ENCODE results near the gene WARS2.

DNA sequence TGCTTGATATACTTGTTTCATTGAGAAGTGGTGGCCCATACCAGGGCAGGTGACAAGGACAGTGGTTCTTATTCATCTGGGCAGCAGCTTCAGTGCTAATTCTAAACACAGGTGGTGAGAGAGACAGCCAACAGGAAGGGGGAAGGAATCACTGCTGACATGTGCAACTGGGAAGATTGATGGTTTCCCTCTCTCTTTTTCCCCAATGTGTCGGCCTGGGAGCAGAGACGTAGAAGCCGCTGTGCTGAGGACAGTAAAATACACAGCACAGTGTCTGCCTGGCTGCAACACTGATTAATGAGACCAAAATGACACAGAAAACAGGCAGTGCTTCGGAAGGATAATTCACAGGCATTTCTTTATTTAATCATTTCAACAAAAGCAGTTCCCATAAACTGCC is 48.8 kb downstream of the WARS2 start:
- TF ChIP-seq POLR2A (IDR thresholded peaks at IDR 0.05) (no peak), POLR2AphosphoS5 (IDR thresholded peaks at IDR 0.05) (no peak), EP300 (IDR thresholded peaks at IDR 0.05) (no peak)
- TF ChIP-seq, protein P1, sequence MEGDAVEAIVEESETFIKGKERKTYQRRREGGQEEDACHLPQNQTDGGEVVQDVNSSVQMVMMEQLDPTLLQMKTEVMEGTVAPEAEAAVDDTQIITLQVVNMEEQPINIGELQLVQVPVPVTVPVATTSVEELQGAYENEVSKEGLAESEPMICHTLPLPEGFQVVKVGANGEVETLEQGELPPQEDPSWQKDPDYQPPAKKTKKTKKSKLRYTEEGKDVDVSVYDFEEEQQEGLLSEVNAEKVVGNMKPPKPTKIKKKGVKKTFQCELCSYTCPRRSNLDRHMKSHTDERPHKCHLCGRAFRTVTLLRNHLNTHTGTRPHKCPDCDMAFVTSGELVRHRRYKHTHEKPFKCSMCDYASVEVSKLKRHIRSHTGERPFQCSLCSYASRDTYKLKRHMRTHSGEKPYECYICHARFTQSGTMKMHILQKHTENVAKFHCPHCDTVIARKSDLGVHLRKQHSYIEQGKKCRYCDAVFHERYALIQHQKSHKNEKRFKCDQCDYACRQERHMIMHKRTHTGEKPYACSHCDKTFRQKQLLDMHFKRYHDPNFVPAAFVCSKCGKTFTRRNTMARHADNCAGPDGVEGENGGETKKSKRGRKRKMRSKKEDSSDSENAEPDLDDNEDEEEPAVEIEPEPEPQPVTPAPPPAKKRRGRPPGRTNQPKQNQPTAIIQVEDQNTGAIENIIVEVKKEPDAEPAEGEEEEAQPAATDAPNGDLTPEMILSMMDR (IDR thresholded peaks at IDR 0.05): no peak
